Adipose tissue (tissue), 3 donors: ENCODE results near the gene PTRH2. TPM values are rescaled to one million over a fixed set of nuclear protein-coding genes. Genes with fewer than 3 reads are reported as not detected.

Experiments used
- H3K27ac ChIP-seq: one replicate; pipeline ENCODE4 v1.5.1; 2013; ENCODE audit warnings: low read depth, low read length
- WGBS, 3 donors: extraction: QIAGEN DNeasy Blood & Tissue Kit; methylation state at CpG; one replicate each; pipeline ENCODE4 v1.1.7; 2013; 5-methylcytosine and 5-hydroxymethylcytosine counted together
- polyA plus RNA-seq, 3 donors: library from polyadenylated mRNA; stranded (reverse); fragments of 200-250 nt; gene quantifications; one replicate each; pipeline ENCODE4 v1.2.3, GENCODE V29; 2013
- donor health status: healthy with polysubstance abuse.
- donor health status: Bipolar disorder and iron deficiency.
- donor health status: healthy.

The PTRH2 gene
- polyA plus RNA-seq, 3 donors = 12.8 to 35.4 (median 24.0) TPM

- H3K27ac ChIP-seq = no peak overlapping the region
- 19 to 26% (median 21%) methylated on average over 2 of the region's 2 CpGs for WGBS, 3 donors
Observed at GRCh38 chr17:59725691-59726090, 18.5 kb upstream of the PTRH2 start.

DNA sequence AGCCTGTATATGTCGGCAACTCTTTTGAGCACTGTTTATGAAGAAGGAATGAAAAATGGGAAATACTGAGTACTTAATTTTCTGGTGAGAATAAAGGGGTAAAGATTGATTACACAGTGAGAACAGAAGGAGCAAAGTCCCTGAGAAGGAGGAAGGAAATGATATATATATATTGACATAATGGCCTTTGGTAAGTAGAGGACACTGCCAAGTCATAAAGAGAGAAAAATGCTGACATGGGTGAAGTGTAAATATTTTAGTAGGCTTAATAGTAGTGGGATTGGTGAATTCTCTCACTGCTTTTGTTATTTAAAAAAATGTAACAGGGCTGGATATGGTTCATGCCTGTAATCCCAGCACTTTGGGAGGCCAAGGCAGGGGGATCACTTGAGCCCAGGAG lies 16.4 kb upstream of the PTRH2 start:
- no peak overlapping the region for H3K27ac ChIP-seq
- 70 to 86% (median 83%) methylated on average over 1 of the region's 1 CpG for WGBS, 3 donors

DNA sequence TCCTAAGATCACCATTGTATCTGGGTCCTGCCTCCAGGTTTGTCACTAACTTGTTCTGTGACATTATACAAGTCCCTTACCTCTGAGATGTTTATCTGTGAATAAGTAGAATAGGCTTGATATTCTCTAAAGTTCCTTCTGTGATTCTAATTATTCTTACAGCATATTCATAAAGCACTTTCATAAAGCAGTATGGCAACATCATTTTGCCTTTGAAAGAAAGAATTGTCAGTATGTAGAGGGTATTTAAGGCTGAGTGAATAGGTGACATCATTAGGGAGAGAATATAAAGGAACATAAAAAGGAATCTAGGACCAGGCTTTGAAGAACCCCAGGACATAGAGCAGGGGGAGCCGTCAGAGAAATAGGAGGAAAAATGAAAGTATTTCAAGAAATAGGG lies 15.8 kb upstream of the PTRH2 start:
- H3K27ac ChIP-seq = no peak overlapping the region
- WGBS, 3 donors = 50 to 64% (median 56%) methylated on average over 1 of the region's 1 CpG

GRCh38 chr17:59722623-59723022 lies 15.4 kb upstream of the PTRH2 start:
- 84 to 97% (median 95%) methylated on average over 4 of the region's 4 CpGs for WGBS, 3 donors
- H3K27ac ChIP-seq = no peak overlapping the region

GRCh38 chr17:59719526-59719925 lies 12.3 kb upstream of the PTRH2 start:
- no peak overlapping the region for H3K27ac ChIP-seq

DNA sequence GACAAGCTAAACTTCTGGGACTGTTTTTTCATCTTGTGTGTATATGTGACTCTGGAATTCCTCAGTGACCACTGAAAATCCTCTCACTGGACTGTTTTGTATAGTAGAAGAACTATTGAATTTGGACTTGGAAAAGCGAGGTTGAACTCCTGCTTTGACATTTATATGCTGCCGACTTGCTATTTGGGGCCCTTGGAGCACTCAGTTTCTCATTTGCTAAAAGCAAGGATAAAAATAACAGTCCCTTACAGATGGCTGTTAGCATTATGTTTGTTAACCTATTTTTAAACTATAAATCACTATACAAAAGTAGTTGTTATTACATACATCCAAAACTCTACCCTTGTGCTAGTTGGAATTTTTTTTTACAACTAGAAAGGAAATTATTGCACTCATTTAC lies 9.2 kb upstream of the PTRH2 start:
- no peak overlapping the region for H3K27ac ChIP-seq
- 91 to 96% (median 94%) methylated on average over 2 of the region's 2 CpGs for WGBS, 3 donors

GRCh38 chr17:59714255-59714654 lies 7.0 kb upstream of the PTRH2 start:
- no peak overlapping the region for H3K27ac ChIP-seq
- 85 to 95% (median 89%) methylated on average over 2 of the region's 2 CpGs for WGBS, 3 donors

DNA sequence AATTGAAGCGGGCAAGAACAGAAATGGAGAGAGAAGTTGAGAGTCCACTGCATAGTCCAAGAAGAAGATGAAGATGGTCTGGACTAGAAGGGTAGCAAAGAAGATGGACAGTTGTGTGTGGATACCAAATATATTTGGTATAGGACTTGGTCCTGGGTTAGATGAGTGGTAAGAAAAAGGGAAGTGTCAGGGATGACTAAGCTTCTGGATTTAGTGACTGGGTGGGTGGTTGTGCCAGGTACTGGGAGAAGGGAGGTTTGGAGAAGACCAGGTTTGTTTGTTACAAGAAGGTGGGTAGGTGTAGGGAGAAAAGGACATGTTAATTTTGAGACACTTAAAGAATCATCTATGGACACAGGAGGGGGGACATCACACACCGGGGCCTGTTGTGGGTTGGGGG lies 5.6 kb upstream of the PTRH2 start:
- 86 to 98% (median 97%) methylated on average over 2 of the region's 2 CpGs for WGBS, 3 donors

DNA sequence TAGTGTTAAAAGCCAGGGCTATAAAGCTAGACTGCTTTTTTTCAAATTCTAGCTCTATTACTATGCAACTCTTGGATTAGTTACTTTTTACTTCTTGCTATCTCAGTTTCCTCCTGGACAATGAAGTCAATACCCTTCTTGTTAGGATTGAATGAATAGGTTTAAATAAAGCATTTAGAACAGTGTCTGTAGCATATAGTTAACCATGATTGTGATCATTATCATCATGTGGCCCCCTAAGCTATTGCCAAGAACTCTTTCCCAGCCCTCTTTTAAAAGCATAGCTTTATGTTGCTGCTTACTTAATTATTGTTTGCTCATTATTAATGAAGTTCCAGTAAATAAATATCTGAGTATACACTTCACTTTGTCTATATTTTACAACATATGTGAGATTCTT lies 4.7 kb upstream of the PTRH2 start:
- no peak overlapping the region for H3K27ac ChIP-seq

More for the DNA sequence above, 5.6 kb upstream of the PTRH2 start:
- H3K27ac ChIP-seq = no peak overlapping the region

DNA sequence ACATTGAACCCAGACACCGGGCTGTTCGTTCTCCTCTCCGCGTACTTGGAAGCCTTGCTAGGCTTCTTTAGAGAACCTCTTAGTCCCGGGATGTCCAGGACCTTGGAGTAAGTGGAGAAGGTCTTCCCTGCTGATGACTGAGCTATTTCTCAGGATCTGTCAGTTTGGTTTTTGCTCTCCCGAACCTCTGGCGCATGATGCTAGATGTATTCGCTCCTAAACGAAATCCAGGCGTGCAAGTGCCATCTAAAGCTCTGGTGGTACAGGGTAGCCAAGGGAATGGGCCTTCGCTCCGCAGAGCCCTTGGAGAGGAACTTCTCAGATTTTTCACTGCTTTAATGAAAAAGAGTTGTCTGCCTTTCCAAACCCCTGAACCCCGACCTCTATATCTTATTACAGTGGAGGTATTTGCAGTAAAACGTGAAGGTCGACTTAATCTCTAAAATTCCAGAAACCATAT lies 771 bp upstream of the PTRH2 start:
- H3K27ac ChIP-seq = peak overlapping the region; percentile 70
- 0% methylated on average over 15 of the region's 15 CpGs for WGBS, 3 donors

DNA sequence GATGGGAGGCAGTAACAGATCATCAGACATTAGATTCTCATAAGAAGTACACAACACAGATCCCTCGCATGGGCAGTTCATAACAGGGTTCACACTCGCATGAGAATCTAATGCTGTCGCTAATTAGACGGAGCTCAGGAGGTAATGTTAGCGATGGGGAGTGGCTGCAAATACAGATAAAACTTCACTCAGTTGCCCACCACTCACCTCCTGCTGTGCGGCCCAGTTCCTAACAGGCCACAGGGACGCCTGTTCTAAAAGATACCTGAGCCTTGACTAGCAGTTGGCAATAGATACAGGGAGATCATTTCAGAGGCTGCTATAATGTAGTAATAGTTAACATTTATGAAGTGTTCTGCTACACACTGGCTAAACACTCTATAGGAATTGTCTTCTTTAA lies 4.9 kb downstream of the PTRH2 start:
- H3K27ac ChIP-seq = no peak overlapping the region
- WGBS, 3 donors = 96 to 97% (median 96%) methylated on average over 7 of the region's 7 CpGs

DNA sequence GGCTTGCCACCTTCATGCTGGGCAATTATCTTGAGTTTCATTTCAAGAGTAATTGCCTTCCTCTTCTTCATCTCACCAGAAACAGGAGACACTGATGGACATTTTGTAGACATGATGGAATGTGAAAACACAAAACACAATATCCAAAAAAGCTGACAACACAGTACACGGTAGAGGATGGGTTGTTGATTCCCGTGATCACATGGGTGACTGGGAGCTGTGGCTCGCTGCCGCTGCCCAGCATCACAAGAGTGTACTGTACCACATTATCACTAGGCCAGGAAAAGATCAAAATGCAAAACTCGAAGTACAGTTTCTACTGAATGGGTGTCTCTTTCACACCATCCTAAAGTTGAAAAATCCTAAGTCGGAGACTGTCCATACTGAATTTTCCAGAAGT lies 7.4 kb downstream of the PTRH2 start:
- no peak overlapping the region for H3K27ac ChIP-seq
- 92 to 95% (median 94%) methylated on average over 6 of the region's 6 CpGs for WGBS, 3 donors

GRCh38 chr17:59699218-59699617 lies 8.0 kb downstream of the PTRH2 start:
- 95 to 98% (median 96%) methylated on average over 7 of the region's 7 CpGs for WGBS, 3 donors
- H3K27ac ChIP-seq = no peak overlapping the region

DNA sequence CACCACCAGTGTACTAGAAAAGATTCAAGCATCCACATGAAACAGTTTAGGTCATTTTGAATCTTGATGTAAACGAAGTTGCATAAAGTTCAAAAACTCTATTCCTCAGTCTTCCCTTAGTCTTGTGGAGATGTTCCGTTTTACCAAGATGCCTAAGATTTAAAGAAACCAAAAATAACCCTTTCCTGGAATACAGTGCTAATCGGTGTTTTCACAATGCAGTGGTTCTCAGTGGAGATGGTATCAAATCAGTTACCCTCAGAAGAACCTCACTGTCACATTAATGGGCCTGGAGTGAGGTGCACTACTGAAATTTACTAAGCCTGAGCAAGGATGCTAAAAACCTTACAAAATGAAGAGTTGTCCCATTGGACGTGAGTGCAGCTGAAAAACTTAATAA lies 9.1 kb downstream of the PTRH2 start:
- WGBS, 3 donors = 75 to 85% (median 80%) methylated on average over 4 of the region's 4 CpGs
- H3K27ac ChIP-seq = no peak overlapping the region

- WGBS, 3 donors = 84 to 90% (median 87%) methylated on average over 2 of the region's 2 CpGs
- H3K27ac ChIP-seq = no peak overlapping the region
Observed at GRCh38 chr17:59696682-59697277, 10.4 kb downstream of the PTRH2 start.

GRCh38 chr17:59695945-59696681 lies 11.1 kb downstream of the PTRH2 start:
- no peak overlapping the region for H3K27ac ChIP-seq
- 50 to 52% (median 51%) methylated on average over 3 of the region's 3 CpGs for WGBS, 3 donors

DNA sequence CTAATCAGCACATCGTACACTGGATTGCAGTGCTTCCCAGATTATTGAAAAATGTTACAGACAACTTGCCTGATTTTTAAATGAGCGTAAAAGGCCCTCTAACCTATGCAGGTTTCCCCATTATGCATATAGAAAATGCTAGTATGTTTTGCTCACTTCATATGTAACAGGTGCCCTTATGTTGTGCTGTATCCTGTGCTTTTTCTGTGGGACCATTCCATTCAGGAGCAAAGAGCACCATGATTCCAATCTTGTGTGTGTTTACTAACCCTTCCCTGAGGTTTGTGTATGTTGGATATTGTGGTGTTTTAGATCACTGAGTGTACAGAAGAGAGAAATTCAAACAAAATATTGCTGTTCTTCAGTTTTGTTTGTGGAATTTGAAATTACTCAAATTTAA lies 12.9 kb downstream of the PTRH2 start:
- WGBS, 3 donors = 76 to 92% (median 90%) methylated on average over 2 of the region's 2 CpGs
- no peak overlapping the region for H3K27ac ChIP-seq

GRCh38 chr17:59693582-59693981 lies 13.6 kb downstream of the PTRH2 start:
- no peak overlapping the region for H3K27ac ChIP-seq
- 87 to 90% (median 90%) methylated on average over 7 of the region's 7 CpGs for WGBS, 3 donors

GRCh38 chr17:59688496-59688895 lies 18.7 kb downstream of the PTRH2 start:
- H3K27ac ChIP-seq = no peak overlapping the region
- WGBS, 3 donors = 74 to 75% (median 74%) methylated on average over 2 of the region's 2 CpGs

- no peak overlapping the region for H3K27ac ChIP-seq
- 84 to 91% (median 88%) methylated on average over 1 of the region's 1 CpG for WGBS, 3 donors
Observed at GRCh38 chr17:59688008-59688407, 19.2 kb downstream of the PTRH2 start.
